ENCODE measurements around the gene ZNF281.

Gene ZNF281

GRCh38 chr1:200388791-200389190 lies 21.0 kb downstream of the ZNF281 start:
- DNase-seq (ENCODE audit: low read depth in 2 of 2): no peak

GRCh38 chr1:200386416-200386815 lies 23.4 kb downstream of the ZNF281 start:
- DNase-seq (ENCODE audit: low read depth in 2 of 2): no peak

DNA sequence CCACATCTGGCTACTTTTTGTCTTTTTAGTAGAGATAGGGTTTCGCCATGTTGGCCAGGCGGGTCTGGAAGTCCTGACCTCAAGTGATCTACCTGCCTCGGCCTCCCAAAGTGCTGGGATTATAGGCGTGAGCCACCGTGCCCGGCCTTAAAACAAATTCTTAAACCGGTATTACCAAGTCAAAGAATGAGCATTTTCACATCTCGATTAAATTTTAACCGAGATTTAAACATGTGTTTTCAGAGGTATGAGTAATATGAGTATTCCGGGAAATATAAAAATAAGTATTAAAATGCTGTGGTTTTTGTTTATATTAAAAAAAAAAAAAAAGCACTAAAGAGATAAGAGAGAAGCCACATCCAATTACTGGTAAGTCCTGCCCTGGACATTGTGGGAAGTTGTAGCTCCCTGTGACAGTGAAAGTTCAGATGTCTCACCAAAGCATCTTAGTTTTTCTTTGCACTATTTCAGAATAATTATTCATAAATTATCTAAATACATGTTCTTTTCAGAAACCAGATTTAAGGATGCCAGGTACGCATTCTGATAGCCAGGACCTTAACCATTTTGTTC lies 24.9 kb downstream of the ZNF281 start:
- DNase-seq (ENCODE audit: low read depth in 2 of 2): no peak

- DNase-seq (ENCODE audit: low read depth in 2 of 2): no peak
Observed at GRCh38 chr1:200381256-200381984, 28.4 kb downstream of the ZNF281 start.

DNA sequence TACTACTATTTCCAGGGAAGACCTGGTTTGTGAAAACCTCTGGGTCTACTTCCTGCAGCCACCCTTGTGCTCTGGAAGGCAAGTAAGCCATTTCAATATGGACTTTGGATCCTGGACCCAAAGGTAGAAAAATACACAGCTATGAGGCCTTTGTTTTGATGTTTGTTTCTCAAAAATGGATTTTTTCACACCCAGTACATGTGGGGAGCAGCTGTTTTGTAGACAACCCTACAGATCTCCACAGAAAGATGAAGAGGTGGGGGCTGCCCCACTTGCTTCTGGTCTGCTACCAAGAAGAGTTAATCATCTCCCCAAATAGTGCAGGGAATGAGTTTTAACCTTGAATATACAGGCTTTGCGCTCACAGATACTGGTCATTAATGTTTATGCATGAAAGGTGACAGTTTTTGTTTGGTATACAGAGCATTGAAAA lies 29.2 kb downstream of the ZNF281 start:
- no peak for DNase-seq (ENCODE audit: low read depth in 2 of 2)

DNA sequence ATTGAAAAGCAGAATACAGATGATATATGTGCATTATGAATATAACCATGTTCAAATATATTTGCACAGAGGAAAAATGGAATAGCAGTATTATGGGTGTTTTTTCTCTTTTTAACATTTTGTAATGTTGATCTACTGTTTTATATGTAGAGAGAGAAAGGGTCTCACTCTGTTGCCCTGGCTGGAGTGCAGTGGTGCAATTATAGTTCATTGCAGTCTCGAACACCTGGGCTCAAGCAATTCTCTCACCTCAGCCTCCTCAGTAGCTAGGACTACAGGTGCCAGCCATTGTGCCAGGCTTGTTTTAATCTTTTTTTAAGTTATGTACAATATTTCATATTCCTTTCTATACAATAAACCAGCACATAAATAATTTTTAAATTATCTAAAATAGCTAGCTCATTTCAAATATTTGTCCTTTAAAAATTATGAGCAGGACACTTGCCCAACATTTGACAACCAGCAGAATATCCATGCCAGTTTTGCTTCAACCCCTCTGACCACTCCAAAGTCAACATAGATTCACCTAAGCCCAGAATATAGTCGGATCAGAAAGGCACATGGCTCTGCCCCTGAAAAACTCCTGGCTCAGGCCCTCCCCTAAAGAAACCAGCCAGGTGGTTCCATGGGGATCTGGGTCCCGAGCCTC lies 29.8 kb downstream of the ZNF281 start:
- no peak for DNase-seq (ENCODE audit: low read depth in 2 of 2)

DNA sequence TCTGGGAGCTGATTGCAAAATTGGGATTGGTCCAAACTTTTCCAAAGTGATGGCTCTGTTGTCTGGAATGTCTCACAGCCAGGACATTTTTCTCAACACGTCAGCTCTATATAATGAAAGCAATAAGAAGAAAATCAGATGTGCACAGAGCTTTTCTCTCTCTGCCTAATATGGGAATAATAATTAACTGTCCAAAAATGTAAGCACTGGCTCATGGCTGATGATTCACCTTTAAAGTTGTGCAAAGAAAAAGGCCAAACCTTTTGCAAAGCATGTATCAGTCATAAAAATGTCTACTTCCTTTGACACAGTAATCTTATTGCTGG lies 30.4 kb downstream of the ZNF281 start:
- DNase-seq (ENCODE audit: low read depth in 2 of 2): no peak

DNA sequence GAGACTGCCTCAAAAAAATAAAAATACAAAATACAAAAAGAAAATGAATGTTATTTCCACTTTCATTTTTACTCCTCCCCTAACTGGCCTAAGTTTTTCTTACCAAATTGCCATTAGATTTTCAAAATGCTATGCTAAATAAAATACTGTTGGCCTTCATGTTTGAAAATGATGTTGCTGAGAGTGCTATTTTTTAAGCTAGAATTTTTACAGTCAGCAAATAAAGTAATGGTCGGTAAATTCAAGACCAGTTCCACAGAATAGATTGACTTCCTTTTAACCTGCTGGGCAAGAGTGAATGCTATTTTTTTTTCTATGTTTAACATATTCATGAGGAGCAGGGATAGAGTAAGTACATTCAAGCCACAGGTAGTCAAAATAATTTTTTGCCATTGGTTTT lies 31.7 kb downstream of the ZNF281 start:
- DNase-seq (ENCODE audit: low read depth in 2 of 2): no peak

GRCh38 chr1:200376528-200376927 lies 33.3 kb downstream of the ZNF281 start:
- DNase-seq (ENCODE audit: low read depth in 2 of 2): no peak

GRCh38 chr1:200374569-200375295 lies 35.1 kb downstream of the ZNF281 start:
- no peak for DNase-seq (ENCODE audit: low read depth in 2 of 2)

GRCh38 chr1:200373811-200374231 lies 36.0 kb downstream of the ZNF281 start:
- no peak for DNase-seq (ENCODE audit: low read depth in 2 of 2)

GRCh38 chr1:200372885-200373181 lies 37.0 kb downstream of the ZNF281 start:
- no peak for DNase-seq (ENCODE audit: low read depth in 2 of 2)

DNA sequence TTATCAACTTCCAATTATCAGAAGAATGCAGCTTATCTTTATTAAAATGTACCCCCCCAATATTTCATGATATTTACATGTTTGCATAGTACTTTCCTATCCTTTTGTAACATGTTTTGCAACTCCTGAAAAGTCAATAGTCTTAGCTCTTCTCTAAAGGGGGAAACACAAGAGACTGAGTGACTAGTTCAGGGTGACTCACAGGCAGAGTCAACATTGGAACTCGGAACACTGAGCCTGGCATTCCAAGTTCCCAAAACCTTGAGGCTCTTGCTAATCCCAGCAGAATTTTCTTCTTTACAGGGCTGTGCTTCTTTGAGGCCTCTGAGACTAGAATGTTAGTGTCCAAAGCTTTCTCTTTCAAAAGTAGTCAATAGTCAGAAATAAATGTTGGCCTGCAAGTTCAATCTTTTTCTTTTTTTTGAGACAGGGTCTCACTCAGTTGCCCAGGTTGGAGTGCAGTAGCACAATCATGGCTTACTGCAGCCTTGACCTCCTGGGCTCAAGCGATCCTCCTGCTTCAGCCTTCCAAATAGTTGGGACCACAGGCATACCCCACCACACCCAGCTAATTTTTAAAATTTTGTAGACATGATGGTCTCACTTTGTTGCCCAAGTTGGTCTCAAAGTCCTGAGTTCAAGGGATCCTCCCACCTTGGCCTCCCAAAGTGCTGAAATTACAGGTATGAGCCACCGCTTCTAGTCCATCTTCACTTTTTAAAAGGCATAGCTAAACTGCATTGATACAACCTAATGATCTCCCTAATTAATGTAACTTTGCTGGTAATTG lies 37.5 kb downstream of the ZNF281 start:
- no peak for DNase-seq (ENCODE audit: low read depth in 2 of 2)

GRCh38 chr1:200369706-200370105 lies 40.1 kb downstream of the ZNF281 start:
- no peak for DNase-seq (ENCODE audit: low read depth in 2 of 2)

GRCh38 chr1:200369131-200369530 lies 40.7 kb downstream of the ZNF281 start:
- no peak for DNase-seq (ENCODE audit: low read depth in 2 of 2)

GRCh38 chr1:200368556-200368955 lies 41.3 kb downstream of the ZNF281 start:
- DNase-seq (ENCODE audit: low read depth in 2 of 2): no peak

DNA sequence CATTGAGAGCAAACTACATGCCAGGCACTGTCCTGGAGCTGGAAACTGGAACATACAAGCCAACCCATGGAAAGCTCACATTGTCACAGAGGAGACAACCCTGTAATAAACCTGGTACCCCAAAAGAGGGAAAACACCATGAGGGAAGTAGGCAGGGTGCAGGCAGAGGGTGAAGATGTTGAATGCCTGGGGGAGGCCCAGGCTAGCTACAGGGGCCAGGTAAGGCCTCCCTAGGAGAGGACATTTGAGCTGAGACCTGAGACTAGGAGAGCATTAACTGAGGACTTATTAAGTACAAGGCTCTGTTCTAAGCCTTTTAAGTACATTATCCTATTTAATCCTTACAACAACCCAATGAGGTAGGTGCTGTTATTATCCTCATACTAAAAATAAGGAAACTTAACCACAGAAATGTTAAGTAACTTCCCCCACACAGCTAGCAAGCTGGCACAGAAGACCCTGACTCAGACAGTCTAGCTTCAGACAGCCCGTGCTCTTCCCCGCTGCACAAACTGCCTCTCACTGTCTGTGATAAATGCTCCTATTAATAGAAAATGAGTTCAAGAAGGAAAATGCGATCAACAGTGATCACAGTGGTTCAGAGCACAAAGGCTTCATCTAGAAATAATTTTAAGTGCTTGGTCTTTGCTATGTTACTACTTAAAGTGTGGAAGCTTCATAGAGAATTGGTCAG lies 41.8 kb downstream of the ZNF281 start:
- no peak for DNase-seq (ENCODE audit: low read depth in 2 of 2)

GRCh38 chr1:200366577-200367253 lies 43.1 kb downstream of the ZNF281 start:
- no peak for DNase-seq (ENCODE audit: low read depth in 2 of 2)

GRCh38 chr1:200365897-200366426 lies 43.9 kb downstream of the ZNF281 start:
- DNase-seq (ENCODE audit: low read depth in 2 of 2): no peak

- DNase-seq (ENCODE audit: low read depth in 2 of 2): no peak
Observed at GRCh38 chr1:200364831-200365230, 45.0 kb downstream of the ZNF281 start.
